ENCODE measurements around the gene CYB561D2.

Gene CYB561D2

DNA sequence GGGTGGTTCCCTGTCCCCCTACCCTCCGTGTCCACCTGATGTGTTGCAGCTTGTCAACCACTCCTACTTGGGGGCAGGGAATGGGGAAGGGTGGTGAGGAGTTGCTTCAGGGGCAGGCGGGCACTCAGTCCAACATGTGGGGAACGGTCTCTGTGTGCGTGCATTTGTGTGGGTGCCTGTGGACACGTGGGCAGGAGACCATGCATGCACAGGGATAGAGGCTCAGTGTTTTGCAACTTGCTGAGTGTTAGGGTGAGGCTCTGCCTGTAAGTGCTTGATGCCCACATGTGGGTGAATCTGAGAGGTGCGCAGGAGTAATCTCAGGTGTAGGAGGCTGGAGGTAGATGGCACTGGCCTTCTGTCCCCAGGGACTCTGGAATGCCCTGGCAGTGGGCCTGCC is 33.1 kb downstream of the CYB561D2 start:
- Histone ChIP-seq H3K9me2 (replicated peaks; ENCODE audit: control insufficient read depth, low read length) (no peaks in the 10 kb centered on the region), H3K4me2 (ENCODE audit: low read length) (no peak overlapping the region), H3F3A (ENCODE audit: control insufficient read depth, insufficient read depth) (no peaks in the 10 kb centered on the region), H3K9me3 (ENCODE audit: control insufficient read depth, insufficient read depth, low read length) (no peaks in the 10 kb centered on the region), H3K79me2 (ENCODE audit: control insufficient read depth, low read length) (no peaks in the 10 kb centered on the region), H3K4me1 (ENCODE audit: control insufficient read depth, low read length) (no peaks in the 10 kb centered on the region), H3K36me3 (ENCODE audit: control insufficient read depth, low read length) (no peaks in the 10 kb centered on the region), H3K27me3 (ENCODE audit: control insufficient read depth, low read length) (no peaks in the 10 kb centered on the region), H4K20me1 (ENCODE audit: control insufficient read depth, insufficient read depth, low read depth, low read length) (no peaks in the 10 kb centered on the region), H3K4me3 (ENCODE audit: low read length) (no peak overlapping the region), H3K27ac (ENCODE audit: low read depth, low read length) (no peak overlapping the region)
- no peak for TF ChIP-seq EZH2phosphoT487 (IDR thresholded peaks at IDR 0.05; ENCODE audit: borderline replicate concordance, low read length)
- TF ChIP-seq, protein P1, sequence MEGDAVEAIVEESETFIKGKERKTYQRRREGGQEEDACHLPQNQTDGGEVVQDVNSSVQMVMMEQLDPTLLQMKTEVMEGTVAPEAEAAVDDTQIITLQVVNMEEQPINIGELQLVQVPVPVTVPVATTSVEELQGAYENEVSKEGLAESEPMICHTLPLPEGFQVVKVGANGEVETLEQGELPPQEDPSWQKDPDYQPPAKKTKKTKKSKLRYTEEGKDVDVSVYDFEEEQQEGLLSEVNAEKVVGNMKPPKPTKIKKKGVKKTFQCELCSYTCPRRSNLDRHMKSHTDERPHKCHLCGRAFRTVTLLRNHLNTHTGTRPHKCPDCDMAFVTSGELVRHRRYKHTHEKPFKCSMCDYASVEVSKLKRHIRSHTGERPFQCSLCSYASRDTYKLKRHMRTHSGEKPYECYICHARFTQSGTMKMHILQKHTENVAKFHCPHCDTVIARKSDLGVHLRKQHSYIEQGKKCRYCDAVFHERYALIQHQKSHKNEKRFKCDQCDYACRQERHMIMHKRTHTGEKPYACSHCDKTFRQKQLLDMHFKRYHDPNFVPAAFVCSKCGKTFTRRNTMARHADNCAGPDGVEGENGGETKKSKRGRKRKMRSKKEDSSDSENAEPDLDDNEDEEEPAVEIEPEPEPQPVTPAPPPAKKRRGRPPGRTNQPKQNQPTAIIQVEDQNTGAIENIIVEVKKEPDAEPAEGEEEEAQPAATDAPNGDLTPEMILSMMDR (IDR thresholded peaks at IDR 0.05; ENCODE audit: low read depth, low read length, poor library complexity, severe bottlenecking), result no peak

DNA sequence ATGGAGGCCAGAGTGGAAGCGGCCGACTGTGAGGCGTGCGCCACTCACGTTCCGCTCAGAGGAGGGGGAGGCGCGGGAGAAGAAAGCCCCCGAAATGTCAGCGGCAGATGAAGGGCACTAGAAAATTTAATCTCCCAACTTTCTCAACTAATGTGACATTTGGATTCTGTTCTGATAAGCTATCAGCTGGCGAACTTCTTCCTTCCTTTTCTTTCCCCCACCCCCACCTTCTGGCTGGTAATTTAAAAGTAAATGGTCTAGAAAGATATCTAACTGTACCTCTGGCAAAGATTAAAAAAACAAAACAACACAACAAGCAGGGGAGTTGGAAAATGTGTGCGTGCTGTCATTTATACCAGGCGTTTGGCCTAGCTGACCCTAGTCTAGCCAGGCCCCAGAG is 35.1 kb downstream of the CYB561D2 start:
- H3K4me2 ChIP-seq (ENCODE audit: low read length), result no peak overlapping the region
- TF ChIP-seq, protein P1 (IDR thresholded peaks at IDR 0.05; ENCODE audit: low read depth, low read length, poor library complexity, severe bottlenecking), result no peak
- no peak for TF ChIP-seq EZH2phosphoT487 (IDR thresholded peaks at IDR 0.05; ENCODE audit: borderline replicate concordance, low read length)
- H3K9me2 ChIP-seq (replicated peaks; ENCODE audit: control insufficient read depth, low read length), result no peaks in the 10 kb centered on the region
- H3K27ac ChIP-seq (ENCODE audit: low read depth, low read length), result no peak overlapping the region
- no peaks in the 10 kb centered on the region for H3K27me3 ChIP-seq (ENCODE audit: control insufficient read depth, low read length)
- no peaks in the 10 kb centered on the region for H3F3A ChIP-seq (ENCODE audit: control insufficient read depth, insufficient read depth)
- no peaks in the 10 kb centered on the region for H3K36me3 ChIP-seq (ENCODE audit: control insufficient read depth, low read length)
- H3K9me3 ChIP-seq (ENCODE audit: control insufficient read depth, insufficient read depth, low read length), result no peaks in the 10 kb centered on the region
- no peaks in the 10 kb centered on the region for H3K4me1 ChIP-seq (ENCODE audit: control insufficient read depth, low read length)
- H3K4me3 ChIP-seq (ENCODE audit: low read length), result no peak overlapping the region
- H4K20me1 ChIP-seq (ENCODE audit: control insufficient read depth, insufficient read depth, low read depth, low read length), result no peaks in the 10 kb centered on the region
- no peaks in the 10 kb centered on the region for H3K79me2 ChIP-seq (ENCODE audit: control insufficient read depth, low read length)

DNA sequence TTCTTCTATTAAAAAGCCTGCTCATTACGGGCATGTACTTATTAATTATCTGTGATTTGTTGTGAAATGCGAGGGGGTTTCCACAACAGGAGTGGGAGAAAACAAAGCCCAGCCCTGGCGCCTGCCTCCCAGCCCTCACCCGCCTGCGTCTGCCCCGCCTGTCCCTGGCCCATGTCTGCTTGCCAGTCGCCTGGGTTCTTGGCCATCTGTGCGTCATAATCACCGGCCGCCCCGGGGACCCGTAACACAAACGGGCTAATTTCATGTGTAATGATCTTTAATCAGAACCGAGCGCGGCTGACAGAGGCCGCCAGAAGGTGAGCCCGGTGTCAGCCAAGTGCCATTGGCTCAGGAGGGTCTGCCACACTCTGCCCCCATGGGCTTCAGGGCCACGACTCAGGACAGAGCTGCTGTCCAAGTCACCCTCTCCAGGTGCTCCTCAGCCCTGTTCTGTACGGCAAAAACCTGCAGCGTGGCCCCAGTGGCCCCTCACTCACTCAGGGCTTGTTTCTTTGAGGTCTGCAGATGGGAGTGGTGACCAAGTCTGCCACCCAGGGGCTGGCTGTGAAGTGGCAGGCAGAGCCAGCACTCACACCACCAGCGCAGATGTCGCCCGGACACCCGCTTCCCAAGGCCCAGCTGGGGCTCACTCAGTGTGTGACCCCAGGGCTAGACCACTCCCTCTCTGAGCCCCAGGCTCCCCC is 37.5 kb downstream of the CYB561D2 start:
- Histone ChIP-seq H4K20me1 (ENCODE audit: control insufficient read depth, insufficient read depth, low read depth, low read length) (no peaks in the 10 kb centered on the region), H3K4me2 (ENCODE audit: low read length) (no peak overlapping the region), H3K9me2 (replicated peaks; ENCODE audit: control insufficient read depth, low read length) (no peaks in the 10 kb centered on the region), H3F3A (ENCODE audit: control insufficient read depth, insufficient read depth) (no peaks in the 10 kb centered on the region), H3K36me3 (ENCODE audit: control insufficient read depth, low read length) (no peaks in the 10 kb centered on the region), H3K4me1 (ENCODE audit: control insufficient read depth, low read length) (no peaks in the 10 kb centered on the region), H3K79me2 (ENCODE audit: control insufficient read depth, low read length) (no peaks in the 10 kb centered on the region), H3K27ac (ENCODE audit: low read depth, low read length) (no peak overlapping the region), H3K27me3 (ENCODE audit: control insufficient read depth, low read length) (peaks cover 9% of the 10 kb centered on the region), H3K9me3 (ENCODE audit: control insufficient read depth, insufficient read depth, low read length) (no peaks in the 10 kb centered on the region), H3K4me3 (ENCODE audit: low read length) (no peak overlapping the region)
- no peak for TF ChIP-seq EZH2phosphoT487 (IDR thresholded peaks at IDR 0.05; ENCODE audit: borderline replicate concordance, low read length)
- TF ChIP-seq, protein P1 (IDR thresholded peaks at IDR 0.05; ENCODE audit: low read depth, low read length, poor library complexity, severe bottlenecking), result peak; percentile 44
